Neural progenitor cell (in vitro differentiated cells): ENCODE data around the gene RGS1. TPM values are rescaled to one million over a fixed set of nuclear protein-coding genes. Genes with fewer than 3 reads are reported as not detected.

Source experiments
- DNase-seq: peaks from one replicate; pipeline ENCODE4 v3.0.0-alpha.2; 2016; ENCODE audit warnings: low spot score
- H2AFZ ChIP-seq: fragments of 200-600 bp; sonication (generic); replicated peaks from 2 replicates; pipeline ENCODE4 v1.6.1; 2016; ENCODE audit warnings: antibody characterized with exemption
- H3F3A ChIP-seq: fragments of 200-600 bp; sonication (generic); 2 replicates; pipeline ENCODE4 v1.6.1; 2016; ENCODE audit warnings: antibody characterized with exemption, low read depth
- H3K27ac ChIP-seq: fragments of 200-600 bp; sonication (generic); 2 replicates; pipeline ENCODE4 v1.5.1; 2016; ENCODE audit warnings: mild to moderate bottlenecking
- H3K27me3 ChIP-seq: fragments of 200-600 bp; sonication (generic); 2 replicates; pipeline ENCODE4 v1.6.1; 2016; ENCODE audit warnings: mild to moderate bottlenecking, moderate library complexity
- H3K36me3 ChIP-seq: fragments of 200-600 bp; sonication (generic); 2 replicates; pipeline ENCODE4 v1.5.1; 2016
- H3K4me1 ChIP-seq: fragments of 200-600 bp; sonication (generic); 2 replicates; pipeline ENCODE4 v1.6.1; 2016; ENCODE audit warnings: mixed run types
- H3K4me2 ChIP-seq: fragments of 200-600 bp; sonication (generic); 2 replicates; pipeline ENCODE4 v1.6.1; 2016
- H3K4me3 ChIP-seq: fragments of 200-600 bp; sonication (generic); 2 replicates; pipeline ENCODE4 v1.5.1; 2016
- H3K79me2 ChIP-seq: fragments of 200-600 bp; sonication (generic); 2 replicates; pipeline ENCODE4 v1.6.1; 2016; ENCODE audit warnings: low read depth
- H3K9ac ChIP-seq: fragments of 200-600 bp; sonication (generic); 2 replicates; pipeline ENCODE4 v1.6.1; 2016
- H3K9me3 ChIP-seq: fragments of 200-600 bp; sonication (generic); 2 replicates; pipeline ENCODE4 v1.5.1; 2016; ENCODE audit warnings: low read depth
- H4K20me1 ChIP-seq: fragments of 200-600 bp; sonication (generic); 2 replicates; pipeline ENCODE4 v1.6.1; 2016; ENCODE audit warnings: low read depth
- H3K27ac Mint-ChIP-seq: 3 replicates; pipeline ENCODE4 v1.8.0; 2021; ENCODE audit warnings: mixed read lengths
- H3K27me3 Mint-ChIP-seq: 2 replicates; pipeline ENCODE4 v1.8.0; 2022; ENCODE audit warnings: low read depth, mild to moderate bottlenecking, inconsistent platforms, moderate library complexity, mixed read lengths; ENCODE audit not compliant: insufficient read depth
- H3K36me3 Mint-ChIP-seq: 3 replicates; pipeline ENCODE4 v1.8.0; 2021; ENCODE audit warnings: mixed read lengths
- H3K4me1 Mint-ChIP-seq: 3 replicates; pipeline ENCODE4 v1.8.0; 2021; ENCODE audit warnings: mixed read lengths
- H3K4me3 Mint-ChIP-seq: 3 replicates; pipeline ENCODE4 v1.8.0; 2021; ENCODE audit warnings: mild to moderate bottlenecking, moderate library complexity, mixed read lengths
- H3K9me3 Mint-ChIP-seq: 3 replicates; pipeline ENCODE4 v1.8.0; 2020; ENCODE audit warnings: mixed read lengths
- EZH2 ChIP-seq: fragments of 200-600 bp; sonication (generic); IDR thresholded peaks from 2 replicates; pipeline ENCODE4 v1.6.1; 2017; ENCODE audit warnings: antibody characterized with exemption, mild to moderate bottlenecking, moderate library complexity
- EZH2phosphoT487 ChIP-seq: fragments of 200-600 bp; sonication (generic); IDR thresholded peaks from 2 replicates; pipeline ENCODE4 v1.6.1; 2017; ENCODE audit warnings: antibody characterized with exemption
- total RNA-seq: library from RNA; depleted of rRNA; stranded (reverse); fragments of >200 nt; gene quantifications from 2 replicates; pipeline ENCODE4 v1.2.3, GENCODE V29; 2015; ENCODE audit warnings: low replicate concordance
- TF ChIP-seq, protein P1 (sequence below): fragments of 200-600 bp; sonication (generic); IDR thresholded peaks from 2 replicates; pipeline ENCODE4 v1.5.1; 2017; ENCODE audit warnings: antibody characterized with exemption, mild to moderate bottlenecking

Gene RGS1
- total RNA-seq, 1 donor from 2014 or later, result not detected

DNA sequence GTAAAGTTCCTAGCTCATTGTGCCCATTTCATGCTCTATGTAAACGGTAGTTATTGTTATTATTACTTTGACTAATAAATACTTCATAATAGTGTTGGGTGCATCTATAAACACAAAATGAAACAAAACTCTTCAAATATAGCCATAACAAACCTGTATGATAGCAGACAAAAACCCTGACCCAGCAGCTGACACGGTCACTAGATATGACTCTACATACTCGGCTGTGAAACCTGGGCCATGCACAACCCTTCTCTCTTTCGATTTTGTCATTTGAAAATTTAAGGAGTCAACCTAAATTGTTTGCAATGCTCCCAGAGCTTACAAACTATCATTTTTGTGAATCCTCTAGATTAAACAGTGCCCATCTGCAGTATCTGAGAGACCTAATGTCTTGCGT is 52.3 kb downstream of the RGS1 start:
- H3K9me3 Mint-ChIP-seq, result no peaks in the 10 kb centered on the region
- TF ChIP-seq EZH2 (no peak), EZH2phosphoT487 (no peak)
- TF ChIP-seq, protein P1, sequence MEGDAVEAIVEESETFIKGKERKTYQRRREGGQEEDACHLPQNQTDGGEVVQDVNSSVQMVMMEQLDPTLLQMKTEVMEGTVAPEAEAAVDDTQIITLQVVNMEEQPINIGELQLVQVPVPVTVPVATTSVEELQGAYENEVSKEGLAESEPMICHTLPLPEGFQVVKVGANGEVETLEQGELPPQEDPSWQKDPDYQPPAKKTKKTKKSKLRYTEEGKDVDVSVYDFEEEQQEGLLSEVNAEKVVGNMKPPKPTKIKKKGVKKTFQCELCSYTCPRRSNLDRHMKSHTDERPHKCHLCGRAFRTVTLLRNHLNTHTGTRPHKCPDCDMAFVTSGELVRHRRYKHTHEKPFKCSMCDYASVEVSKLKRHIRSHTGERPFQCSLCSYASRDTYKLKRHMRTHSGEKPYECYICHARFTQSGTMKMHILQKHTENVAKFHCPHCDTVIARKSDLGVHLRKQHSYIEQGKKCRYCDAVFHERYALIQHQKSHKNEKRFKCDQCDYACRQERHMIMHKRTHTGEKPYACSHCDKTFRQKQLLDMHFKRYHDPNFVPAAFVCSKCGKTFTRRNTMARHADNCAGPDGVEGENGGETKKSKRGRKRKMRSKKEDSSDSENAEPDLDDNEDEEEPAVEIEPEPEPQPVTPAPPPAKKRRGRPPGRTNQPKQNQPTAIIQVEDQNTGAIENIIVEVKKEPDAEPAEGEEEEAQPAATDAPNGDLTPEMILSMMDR, result no peak
- H3K4me1 Mint-ChIP-seq, result peaks cover 5% of the 10 kb centered on the region
- Histone ChIP-seq H4K20me1 (no peaks in the 10 kb centered on the region), H3K36me3 (no peaks in the 10 kb centered on the region), H3K9ac (no peak overlapping the region), H3K4me2 (no peak overlapping the region), H3F3A (peaks cover 6% of the 10 kb centered on the region), H2AFZ (no peak overlapping the region), H3K4me3 (no peak overlapping the region), H3K9me3 (no peaks in the 10 kb centered on the region), H3K4me1 (peaks cover 5% of the 10 kb centered on the region), H3K27ac (no peak overlapping the region), H3K27me3 (no peaks in the 10 kb centered on the region), H3K79me2 (no peaks in the 10 kb centered on the region)
- peaks cover 2% of the 10 kb centered on the region for H3K27me3 Mint-ChIP-seq
- H3K4me3 Mint-ChIP-seq, result no peak overlapping the region
- H3K27ac Mint-ChIP-seq, result no peak overlapping the region
- no peak for DNase-seq
- H3K36me3 Mint-ChIP-seq, result no peaks in the 10 kb centered on the region

DNA sequence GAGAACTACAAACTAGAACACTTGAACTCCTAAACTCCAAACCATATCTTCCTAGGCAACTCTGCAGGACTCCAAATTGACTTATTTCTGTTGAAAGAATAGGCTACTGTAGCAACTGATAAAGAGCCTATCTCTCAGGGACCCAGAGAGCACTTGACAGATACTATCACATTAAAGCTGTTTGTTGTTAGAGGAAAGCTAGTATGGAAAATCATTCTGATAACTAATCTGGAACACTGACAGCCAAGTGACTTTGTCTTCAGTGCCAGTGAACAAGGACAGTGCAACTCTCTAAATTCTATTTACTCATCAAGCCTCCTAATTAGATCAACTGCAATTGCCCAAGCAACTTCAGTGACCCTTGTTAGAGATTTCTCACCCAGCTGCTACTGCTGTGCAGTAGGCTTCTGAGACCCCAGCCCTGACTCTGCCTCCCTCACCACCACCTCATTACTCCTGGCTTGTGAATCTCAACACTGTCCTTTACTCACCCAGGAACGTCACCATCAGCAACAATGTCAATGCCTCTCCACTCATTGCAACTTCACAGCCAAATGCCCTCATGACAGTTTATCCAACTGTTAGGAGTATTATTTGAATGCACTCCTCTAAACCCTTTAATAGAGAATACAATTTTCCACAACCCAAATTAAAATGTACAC is 53.0 kb downstream of the RGS1 start:
- no peak overlapping the region for H3K27ac Mint-ChIP-seq

DNA sequence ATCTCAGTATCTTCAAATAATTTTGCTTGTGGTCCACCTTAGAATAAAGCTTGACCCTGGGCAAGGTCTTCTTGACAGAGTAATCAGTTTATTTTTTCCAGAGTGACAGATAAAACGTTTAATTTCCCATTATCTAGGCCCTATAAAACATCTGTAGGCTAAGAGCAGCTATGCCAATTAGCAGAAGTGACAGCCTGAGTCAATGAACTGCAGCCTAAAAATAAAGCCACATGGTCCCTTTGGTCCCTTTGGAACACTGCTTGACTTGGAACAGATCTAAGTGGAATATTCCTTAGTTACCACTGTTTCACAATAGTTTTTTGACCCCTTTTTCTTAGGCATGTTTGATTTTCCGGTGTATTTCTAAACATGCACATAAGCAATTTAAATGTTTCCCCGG is 54.0 kb downstream of the RGS1 start:
- no peak overlapping the region for H2AFZ ChIP-seq
- peaks cover 19% of the 10 kb centered on the region for H3K4me1 ChIP-seq
- H3K4me1 Mint-ChIP-seq, result peaks cover 17% of the 10 kb centered on the region
- no peak overlapping the region for H3K4me2 ChIP-seq
- no peak overlapping the region for H3K27ac ChIP-seq
- no peak for DNase-seq
- H3K36me3 Mint-ChIP-seq, result no peaks in the 10 kb centered on the region
- no peaks in the 10 kb centered on the region for H4K20me1 ChIP-seq
- no peaks in the 10 kb centered on the region for H3K27me3 ChIP-seq
- H3K36me3 ChIP-seq, result no peaks in the 10 kb centered on the region
- H3K27ac Mint-ChIP-seq, result no peak overlapping the region
- H3K4me3 ChIP-seq, result no peak overlapping the region
- H3K4me3 Mint-ChIP-seq, result no peak overlapping the region
- H3K9ac ChIP-seq, result no peak overlapping the region
- no peaks in the 10 kb centered on the region for H3K79me2 ChIP-seq
- H3F3A ChIP-seq, result peaks cover 15% of the 10 kb centered on the region
- H3K9me3 Mint-ChIP-seq, result no peaks in the 10 kb centered on the region
- TF ChIP-seq EZH2, result no peak
- TF ChIP-seq, protein P1, result no peak
- TF ChIP-seq EZH2phosphoT487, result no peak
- H3K27me3 Mint-ChIP-seq, result peaks cover 2% of the 10 kb centered on the region
- no peaks in the 10 kb centered on the region for H3K9me3 ChIP-seq

More for the DNA sequence above, 53.0 kb downstream of the RGS1 start:
- H3K4me1 Mint-ChIP-seq, result peaks cover 11% of the 10 kb centered on the region
- no peaks in the 10 kb centered on the region for H3K36me3 ChIP-seq
- no peak overlapping the region for H2AFZ ChIP-seq
- no peak overlapping the region for H3K27ac ChIP-seq
- no peaks in the 10 kb centered on the region for H3K9me3 Mint-ChIP-seq
- no peak for DNase-seq
- no peak overlapping the region for H3K4me3 Mint-ChIP-seq
- peaks cover 2% of the 10 kb centered on the region for H3K27me3 Mint-ChIP-seq
- peaks cover 10% of the 10 kb centered on the region for H3F3A ChIP-seq
- TF ChIP-seq EZH2phosphoT487 (no peak), EZH2 (no peak)
- TF ChIP-seq, protein P1, result no peak
- H3K4me1 ChIP-seq, result peaks cover 11% of the 10 kb centered on the region
- H3K9me3 ChIP-seq, result no peaks in the 10 kb centered on the region
- no peaks in the 10 kb centered on the region for H3K36me3 Mint-ChIP-seq
- H3K4me2 ChIP-seq, result no peak overlapping the region
- no peak overlapping the region for H3K4me3 ChIP-seq
- no peaks in the 10 kb centered on the region for H3K79me2 ChIP-seq
- no peak overlapping the region for H3K9ac ChIP-seq
- no peaks in the 10 kb centered on the region for H3K27me3 ChIP-seq
- H4K20me1 ChIP-seq, result no peaks in the 10 kb centered on the region

Other genes with a start within 250 kb of the RGS1 start
- gene RGS13, start 60.4 kb downstream of the RGS1 start, total RNA-seq, result not detected in 2 replicates
- 13.4 and 14.4 TPM in 2 replicates for gene RGS2, start 233.3 kb downstream of the RGS1 start, total RNA-seq